HG02571 (cell line): ENCODE data around the gene VRK2.
"Not testable (repeated sequence)": the region's sequence is repeated elsewhere in the genome, so short reads cannot be mapped to it uniquely, and the experiment has no call there.

Source experiments
- ATAC-seq: cut with Tn5 transposase; IDR thresholded peaks from one replicate; pipeline ENCODE4 v1.9.1; 2021; ENCODE audit warnings: mild to moderate bottlenecking, moderate library complexity; ENCODE audit not compliant: unreplicated experiment

The VRK2 gene

DNA sequence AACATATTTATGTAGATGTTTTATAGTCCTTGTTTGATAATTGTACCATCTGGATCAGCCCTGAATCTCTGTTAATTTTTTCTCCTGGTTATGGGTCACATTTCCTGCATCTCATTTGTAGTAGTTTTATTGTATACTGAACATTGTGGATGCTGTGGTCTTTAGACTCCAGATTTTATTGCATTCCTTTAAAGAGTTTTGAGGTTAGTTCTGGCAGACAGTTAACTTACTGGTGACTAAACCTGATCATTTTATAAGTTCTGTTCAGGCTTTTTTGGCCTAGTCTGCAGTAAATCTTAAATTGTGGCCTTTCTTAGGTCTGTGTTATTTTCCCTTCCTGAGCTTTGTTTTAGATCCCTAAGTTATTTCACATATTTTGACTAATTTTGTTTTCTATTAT lies 110.2 kb downstream of the VRK2 start:
- ATAC-seq = no peak

DNA sequence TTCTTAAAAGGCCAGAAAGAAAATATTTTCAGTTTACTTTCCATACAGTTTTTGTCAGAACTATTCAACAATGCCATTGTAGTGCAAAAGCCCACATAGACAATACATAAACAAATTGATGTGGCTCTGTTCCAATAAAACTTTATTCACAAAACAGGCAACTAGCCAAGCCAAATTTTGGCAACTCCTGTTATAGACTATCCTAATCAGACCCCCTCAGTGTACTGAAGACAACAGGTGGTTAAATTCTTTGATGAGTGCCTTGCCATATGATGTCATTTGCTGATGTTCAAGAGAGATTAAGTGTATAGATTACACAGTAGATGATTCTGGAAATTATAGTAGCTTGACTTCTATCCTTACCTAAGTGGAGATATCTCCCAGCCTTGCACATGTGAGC lies 111.1 kb downstream of the VRK2 start:
- ATAC-seq = no peak

DNA sequence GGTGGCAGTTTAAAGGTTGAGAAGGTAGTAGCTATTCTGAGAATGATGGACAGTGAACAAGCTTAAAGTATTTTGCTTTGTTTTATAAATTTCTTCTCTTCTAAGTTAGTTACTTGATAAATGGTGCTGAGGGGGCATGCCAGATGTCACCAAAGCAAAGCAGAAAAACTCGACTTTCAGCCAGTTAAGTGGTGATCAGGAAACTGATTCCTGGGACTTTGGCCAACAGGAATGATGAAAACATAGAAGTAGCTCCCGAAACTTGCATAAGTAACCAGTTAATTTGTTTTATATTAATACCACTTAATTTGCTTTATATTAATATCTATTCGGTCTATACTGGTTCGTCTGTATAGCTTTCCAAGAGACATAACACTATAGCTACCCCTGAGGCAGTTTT lies 111.9 kb downstream of the VRK2 start:
- ATAC-seq = no peak

DNA sequence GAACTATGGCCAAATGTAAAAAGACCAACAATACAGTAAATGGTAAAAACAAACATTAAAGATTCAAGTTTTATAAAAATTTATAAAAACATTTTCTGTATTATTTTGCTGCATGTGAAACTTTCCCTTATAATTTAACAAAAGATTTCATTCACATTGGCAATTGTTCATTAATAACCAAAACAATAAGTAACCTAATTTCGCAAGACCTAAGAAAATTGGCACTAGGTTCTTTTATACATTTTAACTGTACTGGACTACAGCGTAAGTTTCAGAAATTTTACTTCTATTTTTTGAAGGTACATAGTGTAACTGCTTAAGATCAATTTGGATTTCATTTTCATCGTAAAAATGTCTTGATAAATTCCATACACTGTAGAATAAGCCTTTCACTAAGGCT lies 117.3 kb downstream of the VRK2 start:
- ATAC-seq = no peak

DNA sequence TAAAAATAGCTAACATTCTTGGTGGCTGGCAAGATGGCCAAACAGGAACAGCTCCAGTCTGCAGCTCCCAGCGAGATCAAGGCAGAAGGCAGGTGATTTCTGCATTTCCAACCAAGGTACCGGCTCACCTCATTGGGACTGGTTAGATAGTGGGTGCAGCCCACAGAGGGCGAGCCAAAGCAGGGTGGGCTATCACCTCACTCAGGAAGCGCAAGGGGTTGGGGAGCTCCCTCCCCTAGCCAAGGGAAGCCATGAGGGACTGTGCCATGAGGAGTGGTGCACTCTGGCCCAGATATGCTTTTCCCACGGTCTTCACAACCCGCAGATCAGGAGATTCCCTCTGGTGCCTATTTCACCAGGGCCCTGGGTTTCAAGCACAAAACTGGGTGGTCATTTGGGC lies 121.5 kb downstream of the VRK2 start:
- not testable (repeated sequence) for ATAC-seq

DNA sequence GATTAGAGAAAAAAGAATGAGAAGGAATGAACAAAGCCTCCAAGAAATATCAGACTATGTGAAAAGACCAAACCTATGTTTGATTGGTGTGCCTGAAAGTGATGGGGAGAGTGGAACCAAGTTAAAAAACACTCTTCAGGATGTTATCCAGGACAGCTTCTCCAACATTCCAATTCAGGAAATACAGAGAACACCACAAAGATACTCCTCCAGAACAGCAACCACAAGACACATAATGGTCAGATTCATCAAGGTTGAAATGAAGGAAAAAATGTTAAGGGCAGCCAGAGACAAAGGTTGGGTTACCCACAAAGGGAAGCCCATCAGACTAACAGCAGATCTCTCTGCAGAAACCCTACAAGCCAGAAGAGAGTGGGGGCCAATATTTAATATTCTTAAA lies 123.2 kb downstream of the VRK2 start:
- ATAC-seq = not testable (repeated sequence)

DNA sequence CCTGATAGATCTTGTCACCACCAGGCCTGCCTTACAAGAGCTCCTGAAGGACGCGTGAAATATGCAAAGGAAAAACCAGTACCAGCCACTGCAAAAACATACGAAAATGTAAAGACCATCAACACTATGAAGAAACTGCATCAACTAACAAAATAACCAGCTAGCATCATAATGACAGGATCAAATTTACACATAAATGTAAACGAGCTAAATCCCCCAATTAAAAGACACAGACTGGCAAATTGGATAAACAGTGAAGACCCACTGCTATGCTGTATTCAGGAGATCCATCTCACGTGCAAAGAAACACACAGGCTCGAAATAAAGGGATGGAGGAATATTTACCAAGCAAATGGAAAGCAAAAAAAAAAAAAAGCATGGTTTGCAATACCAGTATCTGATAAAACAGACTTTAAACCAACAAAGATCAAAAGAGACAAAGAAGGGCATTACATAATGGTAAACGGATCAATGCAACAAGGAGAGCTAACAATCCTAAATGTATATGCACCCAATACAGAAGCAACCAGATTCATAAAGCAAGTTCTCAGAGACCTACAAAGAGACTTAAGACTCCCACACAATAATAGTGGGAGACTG lies 123.8 kb downstream of the VRK2 start:
- ATAC-seq = not testable (repeated sequence)

DNA sequence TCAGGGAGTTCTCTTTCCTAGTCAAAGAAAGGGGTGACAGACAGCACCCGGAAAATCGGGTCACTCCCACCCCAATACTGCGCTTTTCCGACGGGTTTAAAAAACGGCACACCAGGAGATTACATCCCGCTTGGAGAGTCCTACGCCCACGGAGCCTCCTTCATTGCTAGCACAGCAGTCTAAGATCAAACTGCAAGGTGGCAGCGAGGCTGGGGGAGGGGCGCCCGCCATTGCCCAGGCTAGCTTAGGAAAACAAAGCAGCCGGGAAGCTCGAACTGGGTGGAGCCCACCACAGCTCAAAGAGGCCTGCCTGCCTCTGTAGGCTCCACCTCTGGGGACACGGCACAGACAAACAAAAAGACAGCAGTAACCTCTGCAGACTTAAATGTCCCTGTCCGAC lies 125.2 kb downstream of the VRK2 start:
- ATAC-seq = not testable (repeated sequence)

DNA sequence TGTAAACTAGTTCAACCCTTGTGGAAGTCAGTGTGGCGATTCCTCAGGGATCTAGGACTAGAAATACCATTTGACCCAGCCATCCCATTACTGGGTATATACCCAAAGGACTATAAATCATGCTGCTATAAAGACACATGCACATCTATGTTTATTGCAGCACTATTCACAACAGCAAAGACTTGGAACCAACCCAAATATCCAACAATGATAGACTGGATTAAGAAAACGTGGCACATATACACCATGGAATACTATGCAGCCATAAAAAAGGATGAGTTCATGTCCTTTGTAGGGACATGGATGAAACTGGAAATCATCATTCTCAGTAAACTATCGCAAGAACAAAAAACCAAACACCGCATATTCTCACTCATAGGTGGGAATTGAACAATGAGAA lies 130.6 kb downstream of the VRK2 start:
- ATAC-seq = not testable (repeated sequence)

DNA sequence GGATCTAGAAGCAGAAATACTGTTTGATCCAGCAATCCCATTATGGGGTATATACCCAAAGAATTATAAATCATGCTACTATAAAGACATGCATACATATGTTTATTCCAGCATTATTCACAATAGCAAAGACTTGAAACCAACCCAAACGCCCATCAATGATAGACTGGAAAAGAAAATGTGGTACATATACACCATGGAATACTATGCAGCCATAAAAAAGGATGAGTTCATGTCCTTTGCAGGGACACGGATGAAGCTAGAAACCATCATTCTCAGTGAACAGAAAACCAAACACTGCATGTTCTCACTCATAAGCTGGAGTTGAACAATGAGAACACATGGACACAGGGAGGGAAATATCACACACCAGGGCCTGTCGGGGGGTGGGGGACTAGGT lies 133.6 kb downstream of the VRK2 start:
- not testable (repeated sequence) for ATAC-seq

DNA sequence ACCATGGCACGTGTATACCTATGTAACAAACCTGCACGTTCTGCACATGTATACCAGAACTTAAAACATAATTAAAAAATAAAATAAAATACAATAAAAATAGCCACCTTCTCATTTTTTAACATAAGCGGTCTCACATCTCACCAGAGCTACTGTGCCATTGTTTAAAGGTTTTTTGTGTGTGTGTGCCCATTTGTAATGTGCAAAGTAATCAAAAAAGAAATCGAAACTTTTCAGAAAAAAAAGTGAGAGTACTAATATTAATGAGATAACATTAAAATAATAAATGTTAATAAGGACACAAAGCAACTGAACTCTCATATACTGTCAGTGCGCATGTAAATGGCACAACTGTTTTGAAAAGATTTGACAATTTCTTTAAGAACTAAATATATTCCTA lies 134.0 kb downstream of the VRK2 start:
- ATAC-seq = no peak

DNA sequence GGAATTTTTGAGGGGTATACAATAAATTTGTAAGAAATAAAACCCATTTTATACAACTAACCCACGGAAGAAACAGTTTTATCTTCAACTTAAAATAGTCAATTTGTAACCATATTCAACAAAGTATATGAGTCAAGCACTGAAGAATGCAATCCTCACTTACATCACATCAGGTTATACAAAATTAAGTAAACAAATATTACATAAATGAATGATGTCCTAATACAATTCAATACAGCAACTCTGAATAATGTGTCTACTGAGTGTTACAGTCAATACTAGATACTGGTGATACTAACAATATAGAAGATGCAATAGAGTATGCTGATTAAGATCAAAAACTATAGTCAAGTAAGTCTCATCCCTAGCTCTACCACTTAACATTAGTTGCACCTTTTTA lies 135.9 kb downstream of the VRK2 start:
- no peak for ATAC-seq

DNA sequence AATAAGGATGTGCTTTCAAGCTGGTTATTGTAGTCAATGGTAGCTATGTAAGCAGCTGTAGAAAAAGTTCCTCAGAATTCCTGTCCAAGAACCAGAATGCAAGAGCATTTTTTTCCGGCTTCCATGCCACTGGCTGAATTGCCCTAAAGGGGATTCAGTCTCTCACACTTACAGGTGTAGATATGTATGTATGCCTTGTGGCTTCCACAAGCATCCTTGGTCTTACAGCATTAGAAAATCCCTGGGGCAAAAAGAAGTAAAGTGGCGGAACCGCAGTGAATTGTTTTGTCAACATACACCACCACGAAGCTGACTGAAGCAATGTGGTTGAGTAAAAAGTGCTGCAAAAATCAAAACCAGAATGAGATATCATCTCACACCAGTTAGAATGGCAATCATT lies 139.9 kb downstream of the VRK2 start:
- ATAC-seq = no peak

DNA sequence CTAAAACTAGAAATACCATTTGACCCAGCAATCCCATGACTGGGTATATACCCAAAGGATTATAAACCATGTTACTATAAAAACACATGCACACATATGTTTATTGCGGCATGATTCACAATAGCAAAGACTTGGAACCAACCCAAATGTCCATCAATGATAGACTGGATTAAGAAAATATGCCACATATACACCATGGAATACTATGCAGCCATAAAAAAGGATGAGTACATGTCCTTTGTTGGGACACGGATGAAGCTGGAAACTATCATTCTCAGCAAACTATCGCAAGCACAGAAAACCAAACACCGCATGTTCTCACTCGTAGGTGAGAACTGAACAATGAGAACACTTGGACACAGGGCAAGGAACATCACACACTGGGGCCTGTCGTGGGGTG lies 140.4 kb downstream of the VRK2 start:
- ATAC-seq = not testable (repeated sequence)

DNA sequence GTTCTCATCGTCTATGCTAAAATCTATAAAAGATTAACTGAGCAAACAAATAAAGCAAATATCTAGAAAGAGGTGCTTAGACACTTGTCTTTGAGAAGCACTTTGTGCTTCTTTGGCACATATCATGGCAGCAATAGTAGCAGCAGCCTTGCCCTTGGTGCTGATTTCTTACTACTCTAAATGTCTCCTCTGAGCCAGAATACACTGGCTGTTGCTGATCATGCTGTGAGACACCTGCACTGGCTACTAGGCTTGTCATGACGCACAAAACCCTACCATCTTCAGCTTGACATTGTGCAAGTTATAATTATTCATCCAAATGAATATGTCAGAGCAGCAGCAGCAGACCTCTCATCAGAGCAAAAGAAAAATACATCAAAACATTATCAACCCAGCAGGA lies 147.9 kb downstream of the VRK2 start:
- no peak for ATAC-seq

DNA sequence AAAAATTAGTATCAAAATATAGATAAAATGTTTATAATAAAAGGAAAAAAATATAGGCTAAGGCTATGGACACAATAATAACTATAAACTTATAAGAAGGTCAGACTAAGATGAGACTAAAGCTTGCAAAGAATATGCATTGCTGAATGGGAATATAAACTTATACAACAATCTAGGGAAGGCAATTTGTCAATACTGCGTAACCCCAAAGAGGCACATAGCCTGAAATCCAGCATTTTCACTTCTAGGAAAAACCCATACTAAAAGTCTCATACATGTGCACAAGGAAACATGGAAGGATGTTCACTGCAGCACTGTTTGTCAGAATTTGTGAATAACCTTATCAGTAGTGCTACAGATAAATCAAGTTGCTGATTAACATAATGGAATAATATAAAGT lies 149.1 kb downstream of the VRK2 start:
- no peak for ATAC-seq

DNA sequence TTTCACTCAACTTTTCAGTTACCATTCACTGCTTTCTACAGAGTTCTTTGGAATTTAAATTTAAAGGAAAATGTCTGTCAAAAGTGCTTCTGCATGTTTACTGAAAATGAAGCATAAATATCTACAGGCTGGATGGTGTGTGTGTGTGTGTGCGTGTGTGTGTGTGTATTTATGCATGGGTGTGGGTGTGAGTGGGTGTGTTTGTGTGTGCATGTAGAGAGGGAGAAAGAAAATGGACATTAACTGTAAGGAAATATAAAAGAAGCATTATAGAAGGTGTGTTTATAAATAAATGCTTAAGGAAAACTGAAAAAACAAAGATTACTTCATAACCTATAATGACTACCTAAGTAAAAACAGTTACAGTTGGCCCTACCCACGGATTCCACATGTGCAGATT lies 151.3 kb downstream of the VRK2 start:
- ATAC-seq = no peak

DNA sequence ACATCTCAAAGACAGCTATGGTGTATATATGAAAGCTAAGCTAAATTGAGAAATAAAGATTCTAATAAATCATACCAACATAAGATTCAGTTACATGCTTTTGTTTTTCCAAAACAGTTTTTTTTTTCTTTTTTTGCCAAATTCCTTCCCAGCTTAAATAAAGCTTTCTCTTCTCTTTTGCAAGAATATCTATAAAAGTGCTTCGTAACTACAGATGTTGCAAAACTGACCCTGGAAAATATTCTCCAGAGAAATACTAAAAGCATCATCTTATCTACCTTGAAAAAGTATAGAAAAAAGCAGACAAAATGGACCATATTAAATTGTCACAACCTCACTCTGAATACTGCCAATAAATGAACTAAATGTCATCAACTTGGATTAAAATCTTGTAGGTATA lies 155.8 kb downstream of the VRK2 start:
- ATAC-seq = no peak

DNA sequence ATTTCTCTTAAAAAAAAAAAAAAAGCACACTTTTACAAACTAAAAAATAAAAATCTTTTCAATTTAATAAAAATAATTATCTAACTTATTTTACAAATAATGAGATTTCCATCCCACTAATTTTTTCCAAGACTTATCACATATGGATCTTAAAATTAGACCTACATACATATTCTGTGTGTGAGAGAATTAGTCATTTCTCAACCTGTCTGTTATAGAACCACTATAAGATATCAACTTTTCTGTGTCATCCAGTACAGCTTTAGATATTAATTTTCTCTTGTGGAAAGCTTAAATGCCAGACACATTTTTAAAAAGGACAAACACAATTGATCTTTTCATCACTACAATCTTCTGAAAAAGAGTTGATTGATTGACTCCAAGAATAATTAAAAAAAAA lies 156.4 kb downstream of the VRK2 start:
- ATAC-seq = no peak

DNA sequence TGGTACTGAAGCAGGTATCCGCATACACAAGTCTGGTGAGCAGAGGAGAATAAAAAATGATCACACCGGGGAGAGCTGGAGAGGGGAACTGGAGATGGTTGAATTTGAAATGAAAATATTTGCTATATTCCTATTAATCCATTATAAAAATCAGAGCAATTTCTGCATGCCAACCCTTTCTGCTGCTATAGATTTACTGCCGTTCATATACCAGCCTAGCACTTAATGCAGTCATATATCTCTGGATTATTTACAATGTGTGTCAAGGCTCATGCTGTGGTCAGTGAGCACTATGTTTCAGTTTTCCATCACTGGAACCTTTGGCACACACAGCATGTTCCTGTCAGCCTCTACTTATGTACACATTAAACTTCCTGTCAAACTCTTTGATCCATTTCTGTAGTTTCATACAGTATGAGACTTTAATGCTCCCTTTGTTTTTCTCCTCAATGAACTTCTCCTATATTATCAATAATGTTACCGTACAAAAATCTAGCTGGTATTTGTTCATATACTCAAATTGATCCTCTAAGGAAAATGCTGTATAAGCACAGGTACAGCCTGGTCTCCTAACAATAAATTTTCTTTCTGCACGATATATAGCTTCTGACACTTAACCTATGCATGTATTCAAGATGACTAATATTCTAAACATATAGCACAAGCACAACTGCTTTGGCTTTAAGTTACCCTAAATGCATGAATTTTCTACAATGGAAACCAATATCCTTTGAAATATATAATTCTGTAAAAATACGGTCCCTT lies 157.8 kb downstream of the VRK2 start:
- no peak for ATAC-seq

DNA sequence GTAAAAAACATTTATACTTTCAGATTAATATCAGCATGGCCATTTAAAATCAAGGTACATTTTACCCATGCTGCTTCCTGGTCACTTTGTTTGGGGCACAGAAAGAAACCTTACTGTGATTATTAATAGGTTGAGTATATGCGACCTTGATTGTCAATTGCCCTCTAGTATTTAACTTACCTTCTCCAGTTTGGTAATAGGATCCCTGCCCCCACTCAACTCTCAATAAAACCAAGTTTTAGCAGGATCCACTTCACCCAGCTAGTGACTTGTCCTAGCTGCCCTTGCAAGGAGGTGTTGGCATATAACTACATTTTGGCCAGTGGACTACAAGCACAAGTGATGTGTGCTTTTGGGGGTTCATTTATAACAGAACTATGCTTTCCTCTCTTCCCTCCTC lies 160.2 kb downstream of the VRK2 start:
- no peak for ATAC-seq

DNA sequence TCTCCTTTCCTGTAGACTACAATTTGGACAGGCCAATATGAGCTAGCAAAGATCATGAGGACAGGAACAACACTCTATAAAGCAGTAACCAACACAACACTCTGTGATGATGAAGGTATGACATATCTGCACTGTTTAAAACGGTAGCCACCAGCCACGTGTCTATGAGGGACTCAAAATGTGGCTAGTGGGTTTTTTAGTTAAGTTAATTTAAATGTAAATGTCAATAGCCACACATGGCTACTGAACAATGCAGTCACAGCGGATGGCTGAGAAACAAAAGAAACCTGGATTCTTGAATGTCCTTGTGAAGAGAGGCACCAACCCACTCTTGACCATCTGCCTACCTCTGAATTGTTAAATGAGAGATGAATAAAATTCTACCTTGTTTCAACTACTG lies 160.6 kb downstream of the VRK2 start:
- no peak for ATAC-seq
